Stimulated activated CD4-positive, alpha-beta T cell treated with anti-CD3 and anti-CD28 coated beads, Interleukin-15, amount 100 ng/mL, for 24 hours (primary cell): ENCODE data around the gene GAS2L2.
A peak's percentile ranks its signal among the peaks of the same experiment; 100 is the strongest.
"Not testable (repeated sequence)": the region's sequence is repeated elsewhere in the genome, so short reads cannot be mapped to it uniquely, and the experiment has no call there.

Experiments
- DNase-seq: peaks from one replicate; pipeline ENCODE4 v3.0.0-alpha.2; 2020

The GAS2L2 gene

DNA sequence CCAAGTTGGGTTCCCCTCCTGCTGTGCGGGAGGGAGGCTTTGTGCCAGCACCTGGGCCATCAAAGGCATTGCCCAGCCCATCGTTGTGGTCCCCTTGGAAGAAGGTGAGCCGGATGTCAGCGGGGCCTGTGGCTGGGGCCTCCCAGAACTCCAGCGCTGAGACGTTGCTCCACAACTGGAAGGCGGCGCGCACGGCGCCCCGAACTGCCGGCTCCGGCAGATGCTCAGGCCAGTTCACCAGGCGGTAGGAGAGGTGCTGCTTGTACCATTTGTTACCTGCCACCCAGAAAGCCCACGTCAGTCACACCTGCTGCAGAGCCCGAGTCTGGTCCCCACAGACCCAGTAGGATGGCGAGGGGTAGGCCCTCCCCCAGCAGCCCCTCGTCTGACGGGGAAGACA, 20.1 kb upstream of the GAS2L2 start:
- DNase-seq: no peak

DNA sequence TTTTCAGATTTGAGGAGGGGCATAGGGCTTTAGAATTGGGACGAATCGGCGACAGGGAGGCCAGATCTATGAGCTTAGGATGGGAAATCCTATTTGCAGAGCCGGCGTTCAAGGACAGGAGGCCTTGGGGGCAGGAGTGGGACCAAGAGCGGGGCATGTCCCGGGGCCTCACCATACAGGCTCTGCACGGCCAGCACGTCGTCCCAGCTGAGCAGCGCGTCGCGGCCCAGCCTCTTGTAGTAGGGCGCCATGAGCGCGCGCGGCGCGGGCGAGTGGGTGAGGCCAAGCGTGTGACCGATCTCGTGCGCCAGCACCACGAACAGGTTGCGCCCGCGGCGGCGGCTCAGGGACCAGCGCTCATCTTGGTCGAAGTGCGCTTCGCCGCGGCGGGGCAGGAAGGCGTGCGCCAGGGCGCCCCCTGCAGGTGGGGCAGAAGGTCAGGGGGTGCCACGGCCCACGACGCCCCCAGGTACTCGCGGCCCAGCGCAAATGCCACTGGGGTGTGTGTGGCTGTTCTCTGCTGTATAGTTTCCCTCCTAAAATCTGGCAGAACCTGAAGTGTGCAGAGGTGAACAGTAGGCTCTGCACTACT, 17.0 kb upstream of the GAS2L2 start:
- no peak for DNase-seq

DNA sequence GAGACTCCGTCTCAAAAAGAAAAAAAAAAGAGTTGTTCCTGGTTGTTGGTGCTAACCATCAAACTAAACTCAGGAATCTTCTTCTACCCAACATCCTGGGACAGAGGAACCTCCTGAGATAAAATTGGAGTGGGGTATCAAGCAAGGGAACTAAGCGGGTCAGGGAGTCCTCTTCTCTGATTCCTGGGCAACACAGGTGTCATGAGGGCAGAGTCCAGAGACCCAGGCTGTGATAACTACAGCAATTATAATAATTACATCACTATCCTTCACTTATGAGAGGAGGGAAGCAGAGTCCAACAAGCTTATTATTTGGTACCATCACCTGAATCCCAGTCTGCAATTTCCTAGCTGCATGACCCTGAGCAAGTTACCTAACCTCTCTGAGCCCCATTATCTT, 15.8 kb upstream of the GAS2L2 start:
- DNase-seq: no peak

DNA sequence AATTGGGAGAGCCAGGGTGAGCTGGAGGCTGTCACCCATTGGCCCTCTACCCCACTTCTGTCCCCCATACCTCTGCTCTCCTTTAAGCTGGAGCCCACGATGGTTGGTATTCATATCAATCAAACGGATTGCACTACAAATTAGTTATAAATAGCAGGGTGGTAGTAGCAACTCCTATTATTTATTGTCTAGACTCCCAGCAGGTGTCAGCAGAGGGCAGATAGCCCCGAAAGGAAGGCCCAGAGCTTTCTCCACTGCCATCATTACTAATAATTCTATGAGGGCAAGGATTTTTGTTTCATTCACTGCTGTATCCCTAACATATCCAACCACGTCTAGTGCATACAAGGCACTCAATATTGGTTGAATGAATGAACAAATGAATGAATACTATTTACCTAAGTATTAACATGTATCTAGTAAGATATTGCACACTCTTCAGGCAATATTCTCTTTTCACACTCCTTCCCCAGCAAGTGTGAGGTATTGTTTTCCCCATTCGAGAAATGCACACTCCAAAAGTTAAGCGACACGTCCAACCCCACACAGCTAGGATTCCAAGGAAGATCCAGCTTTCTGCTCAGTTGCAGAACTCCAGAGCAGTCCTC, 14.0 kb upstream of the GAS2L2 start:
- DNase-seq: peak; percentile 43

DNA sequence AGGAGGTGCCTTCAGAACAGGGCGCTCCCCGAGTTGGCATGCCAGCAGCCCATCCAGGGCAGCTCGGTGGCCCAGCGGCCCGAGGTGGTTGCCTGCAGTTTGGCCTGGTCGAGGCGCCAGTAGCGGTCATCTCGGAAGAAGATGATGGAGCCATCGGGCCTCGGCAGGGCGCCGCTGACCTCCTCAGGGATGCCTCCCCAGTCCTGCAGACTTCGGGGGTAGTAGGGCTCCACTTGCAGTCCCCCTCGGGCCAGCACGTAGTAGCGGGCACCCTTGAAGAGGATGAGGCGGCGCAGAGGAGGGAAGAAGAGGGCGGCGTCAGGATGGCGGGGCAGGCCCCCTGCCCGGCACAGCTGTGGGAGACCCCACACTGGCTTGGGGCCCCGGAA, 13.4 kb upstream of the GAS2L2 start:
- no peak for DNase-seq

DNA sequence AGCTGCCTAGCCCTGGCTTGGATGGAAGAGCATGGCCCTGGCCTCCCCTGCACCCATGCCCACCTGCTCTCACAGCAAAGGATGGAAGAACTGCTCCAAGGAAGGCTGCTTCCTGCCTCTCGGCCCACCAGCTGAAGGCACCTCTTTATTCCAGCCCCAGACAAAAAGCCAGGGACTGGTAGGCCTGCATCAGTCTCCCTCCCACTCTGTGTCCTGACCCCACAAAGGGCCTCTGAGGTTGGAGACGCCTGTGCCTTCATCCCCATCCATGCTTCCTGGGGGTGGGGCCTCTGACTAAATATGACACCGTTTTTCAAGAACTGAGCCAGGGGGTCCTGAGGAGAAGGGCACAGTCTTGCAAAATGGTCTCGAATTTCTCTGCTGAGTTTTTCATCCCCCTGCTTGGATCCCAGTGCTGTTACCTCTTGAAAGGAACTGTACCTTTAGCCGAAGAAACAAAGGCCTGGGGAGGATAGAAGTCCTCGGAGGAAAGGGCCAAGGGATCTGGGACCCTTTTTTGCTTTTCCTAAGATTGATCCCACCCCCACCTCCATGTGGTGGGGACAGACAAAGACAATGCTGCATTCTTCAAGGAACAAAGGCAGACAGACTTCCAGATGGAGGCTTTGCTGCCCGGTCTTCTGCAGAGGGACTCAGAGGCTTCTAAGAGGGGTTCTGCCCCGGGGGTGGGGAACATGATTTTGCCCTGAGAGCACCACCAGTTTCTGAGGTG, 12.9 kb upstream of the GAS2L2 start:
- DNase-seq: no peak

DNA sequence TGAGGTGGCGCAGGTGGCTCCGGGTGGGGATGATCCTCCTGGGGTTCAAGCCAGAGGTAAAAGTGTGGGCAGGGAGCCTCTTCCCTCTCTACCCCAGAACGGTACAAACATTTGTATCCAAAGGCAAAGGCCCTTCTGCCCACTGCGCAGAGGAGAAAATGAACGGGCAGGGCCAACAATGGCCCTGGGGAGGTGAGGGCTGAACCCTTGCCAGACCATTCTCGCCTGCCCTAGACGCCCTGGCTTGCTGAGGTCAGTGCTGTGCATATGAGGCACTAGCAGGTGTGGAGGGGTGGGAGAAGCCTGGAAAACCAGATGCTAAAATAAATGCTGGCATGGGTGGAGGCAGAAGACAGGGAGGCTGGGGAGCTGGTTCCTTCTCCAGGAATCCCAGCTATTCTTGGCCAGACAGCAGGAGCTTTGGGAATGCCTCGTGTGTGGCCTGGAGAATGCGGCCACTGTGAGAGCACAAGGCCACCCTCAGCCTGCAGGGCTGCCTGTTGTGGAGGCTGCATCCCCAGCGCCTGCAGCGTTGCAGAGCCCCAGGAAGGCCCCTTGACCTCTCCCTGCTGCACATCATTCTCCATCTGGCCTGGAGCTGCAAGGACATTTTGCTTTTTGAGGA, 12.2 kb upstream of the GAS2L2 start:
- DNase-seq: no peak

DNA sequence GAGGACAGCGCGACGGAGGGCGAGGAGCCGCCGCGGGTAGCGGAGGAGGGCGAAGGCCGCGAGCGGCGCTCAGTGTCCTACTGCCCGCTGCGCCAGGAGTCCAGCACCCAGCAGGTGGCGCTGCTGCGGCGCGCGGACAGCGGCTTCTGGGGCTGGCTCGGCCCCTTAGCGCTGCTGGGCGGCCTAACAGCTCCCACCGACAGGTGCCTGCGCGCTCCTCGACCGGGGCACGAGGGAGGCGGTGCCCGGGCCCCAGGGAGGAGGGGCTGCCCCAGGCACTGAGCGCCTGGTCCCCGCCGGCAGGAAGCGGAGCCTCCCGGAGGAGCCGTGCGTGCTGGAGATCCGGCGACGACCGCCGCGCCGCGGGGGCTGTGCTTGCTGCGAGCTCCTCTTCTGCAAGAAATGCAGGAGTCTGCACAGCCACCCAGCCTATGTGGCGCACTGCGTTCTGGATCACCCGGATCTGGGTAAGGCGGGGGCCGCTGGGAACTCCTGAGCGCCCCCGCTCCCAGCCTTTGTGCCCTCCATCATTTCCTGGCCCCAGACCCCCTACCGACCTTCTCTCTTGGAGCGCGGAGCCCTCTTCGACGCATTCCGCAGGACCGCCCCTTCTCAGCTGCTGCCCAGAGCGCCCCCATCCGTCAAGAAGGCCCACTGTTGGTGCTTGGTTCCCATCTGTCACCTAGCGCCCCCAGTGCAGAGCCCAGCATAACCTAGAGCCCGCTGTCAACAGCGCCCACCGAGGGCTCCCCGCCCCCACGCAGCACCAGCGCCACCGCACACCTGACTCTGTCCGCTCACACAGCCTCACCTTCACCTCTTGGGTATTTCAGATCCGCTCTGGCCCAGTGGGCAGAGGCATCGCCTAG, 11.3 kb upstream of the GAS2L2 start:
- DNase-seq: peak; percentile 93

DNA sequence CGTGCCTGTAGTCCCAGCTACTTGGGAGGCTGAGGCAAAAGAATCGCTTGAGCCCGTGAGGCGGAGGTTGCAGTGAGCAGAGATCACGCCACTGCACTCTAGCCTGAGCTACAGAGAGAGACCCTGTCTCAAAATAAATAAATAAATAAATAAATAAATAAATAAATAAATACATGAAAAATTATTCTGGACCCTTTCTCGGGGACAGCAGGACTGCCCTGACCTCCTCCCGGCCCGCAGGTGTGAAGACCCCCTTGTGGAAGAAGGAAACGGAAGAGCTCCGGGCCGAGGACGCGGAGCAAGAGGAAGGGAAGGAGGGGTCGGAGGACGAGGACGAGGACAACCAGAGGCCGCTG, 10.7 kb upstream of the GAS2L2 start:
- DNase-seq: no peak

DNA sequence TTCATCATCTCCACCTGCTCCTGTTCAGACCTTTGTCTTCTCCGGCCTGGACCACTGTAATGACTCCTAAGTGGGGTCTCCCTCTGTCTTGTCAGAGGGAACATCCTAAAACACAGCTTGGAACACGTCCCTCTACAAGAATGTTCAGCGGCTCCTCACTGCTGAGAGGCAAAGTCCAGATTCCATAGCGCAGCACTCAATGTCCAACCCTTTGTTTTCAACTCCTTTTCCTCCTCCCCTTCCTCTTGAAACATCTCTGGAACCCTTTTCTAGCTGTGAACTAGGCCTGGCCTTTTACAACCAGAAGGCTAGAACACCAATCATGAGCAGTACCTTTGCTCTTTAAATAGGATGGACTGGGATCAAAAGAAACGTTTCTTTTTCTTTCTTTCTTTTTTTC, 8.6 kb upstream of the GAS2L2 start:
- DNase-seq: no peak

DNA sequence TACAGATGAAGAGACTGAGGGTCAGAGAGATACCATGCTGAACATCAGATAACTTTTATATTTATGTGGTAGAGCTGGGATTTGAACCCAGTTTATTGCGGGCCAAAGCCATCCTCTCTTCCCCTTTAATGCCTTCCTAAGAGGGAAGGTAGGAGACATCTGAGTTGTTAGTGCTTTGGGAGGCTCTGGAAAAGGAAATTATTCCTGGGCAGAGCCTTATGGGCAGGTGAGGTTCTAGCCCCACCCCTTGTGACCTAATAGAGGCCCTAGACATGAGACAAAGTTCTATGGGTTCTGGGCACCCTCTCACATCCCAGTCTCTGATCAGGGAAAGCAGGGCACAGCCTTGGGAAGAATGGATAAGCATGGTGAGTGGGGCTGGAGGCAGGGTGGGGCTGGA, 7.5 kb upstream of the GAS2L2 start, which contains the start of gene C17orf50:
TSS of gene C17orf50 (plus strand) at position 301 of the 400 bp plus-strand sequence. CDS start at position 356, 55 bp downstream.
- no peak for DNase-seq

DNA sequence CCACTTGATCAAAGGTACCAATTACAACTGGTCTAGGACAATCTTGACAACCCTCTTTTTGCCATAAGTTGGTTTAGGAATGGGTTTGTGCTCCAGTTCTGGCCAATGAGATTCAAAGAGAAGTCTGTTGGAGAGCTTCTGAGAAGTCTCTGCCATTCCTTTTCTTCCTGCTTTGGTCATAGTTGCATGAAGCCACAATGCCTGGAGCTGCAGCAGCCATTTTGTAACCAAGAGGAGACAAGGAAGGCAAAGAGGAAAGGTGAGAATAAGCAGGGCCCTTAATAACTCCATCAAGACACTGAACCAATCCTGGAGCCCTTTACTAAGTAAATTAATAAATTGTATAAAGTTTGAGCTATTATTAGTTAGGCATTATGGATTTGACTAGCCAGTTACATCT, 4.2 kb upstream of the GAS2L2 start:
- no peak for DNase-seq

DNA sequence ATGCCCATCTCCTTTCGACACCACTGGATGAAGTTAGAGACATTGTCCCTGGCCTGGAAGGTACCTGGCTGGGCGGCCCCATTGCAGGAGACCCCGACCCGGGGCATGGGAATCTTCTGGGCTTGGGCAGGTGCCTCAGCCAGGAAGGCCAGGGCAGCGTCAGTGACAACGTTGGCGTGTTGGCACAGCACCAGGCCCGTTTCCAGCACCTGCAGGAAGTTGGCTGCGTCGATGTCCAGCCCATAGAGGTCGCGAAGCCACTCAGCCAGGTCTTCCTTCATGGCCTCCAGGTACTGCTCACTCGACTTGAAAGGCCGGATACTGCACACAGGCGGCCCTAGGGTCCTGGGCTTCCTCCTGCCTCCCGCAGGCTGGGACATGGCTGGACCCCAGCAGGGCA, 568 bp downstream of the GAS2L2 start:
- no peak for DNase-seq

DNA sequence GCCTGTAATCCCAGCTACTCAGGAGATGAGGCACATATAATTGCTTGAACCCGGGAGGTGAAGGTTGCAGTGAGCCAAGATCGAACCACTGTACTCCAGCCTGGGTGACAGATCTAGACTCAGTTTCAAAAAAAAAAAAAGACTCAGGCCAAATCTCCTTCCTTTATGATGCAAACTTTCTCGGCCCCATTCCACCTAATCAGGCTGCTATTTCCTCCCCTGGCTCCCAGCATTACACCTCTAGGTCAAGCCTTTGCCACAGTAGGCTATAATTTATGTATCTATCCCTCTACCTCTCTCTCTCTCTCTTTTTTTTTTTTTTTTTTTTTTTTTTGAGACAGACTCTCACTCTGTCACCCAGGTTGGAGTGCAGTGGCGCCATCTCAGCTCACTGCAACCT, 1.5 kb downstream of the GAS2L2 start:
- not testable (repeated sequence) for DNase-seq

DNA sequence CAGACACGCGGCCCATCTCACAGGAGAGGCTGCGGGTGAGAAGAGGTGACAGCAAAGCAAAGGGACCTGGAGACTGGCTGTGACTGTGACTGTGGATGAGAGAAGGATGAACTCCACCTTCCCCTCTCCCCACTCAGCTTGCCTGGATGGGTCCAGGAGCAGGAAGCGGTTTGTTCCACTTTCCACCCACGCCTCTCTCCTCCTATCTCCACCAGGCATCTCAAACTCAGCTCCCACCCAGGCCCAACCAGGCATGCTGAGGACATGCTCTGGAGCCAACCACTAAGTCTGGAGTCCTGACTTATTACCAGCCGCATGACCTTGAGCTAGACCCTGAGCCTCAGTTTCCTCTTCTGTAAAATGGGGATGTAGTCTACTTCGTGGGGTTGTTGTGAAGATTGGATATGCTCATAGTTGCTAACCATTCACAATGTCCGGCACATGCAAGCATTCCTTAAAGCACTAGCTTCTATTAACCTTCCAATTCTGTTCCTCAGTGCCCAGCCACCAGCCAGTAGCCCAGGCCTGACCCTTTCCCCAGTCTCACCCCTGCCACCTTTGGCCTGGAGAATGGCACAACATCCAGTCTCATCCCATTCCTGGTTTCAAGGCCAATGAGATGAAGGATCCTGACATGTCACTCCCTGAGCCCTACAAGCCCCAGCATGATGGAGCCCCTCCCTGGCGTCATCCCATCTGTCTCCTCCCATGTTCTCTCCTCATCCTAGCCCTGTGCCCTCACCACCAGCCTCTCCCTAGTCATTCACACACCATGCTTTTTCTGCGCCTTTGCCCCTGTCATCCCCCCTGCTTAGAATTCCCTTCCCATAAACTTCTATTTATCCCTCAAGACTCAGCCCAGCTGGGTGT, 2.3 kb downstream of the GAS2L2 start:
- DNase-seq: no peak

DNA sequence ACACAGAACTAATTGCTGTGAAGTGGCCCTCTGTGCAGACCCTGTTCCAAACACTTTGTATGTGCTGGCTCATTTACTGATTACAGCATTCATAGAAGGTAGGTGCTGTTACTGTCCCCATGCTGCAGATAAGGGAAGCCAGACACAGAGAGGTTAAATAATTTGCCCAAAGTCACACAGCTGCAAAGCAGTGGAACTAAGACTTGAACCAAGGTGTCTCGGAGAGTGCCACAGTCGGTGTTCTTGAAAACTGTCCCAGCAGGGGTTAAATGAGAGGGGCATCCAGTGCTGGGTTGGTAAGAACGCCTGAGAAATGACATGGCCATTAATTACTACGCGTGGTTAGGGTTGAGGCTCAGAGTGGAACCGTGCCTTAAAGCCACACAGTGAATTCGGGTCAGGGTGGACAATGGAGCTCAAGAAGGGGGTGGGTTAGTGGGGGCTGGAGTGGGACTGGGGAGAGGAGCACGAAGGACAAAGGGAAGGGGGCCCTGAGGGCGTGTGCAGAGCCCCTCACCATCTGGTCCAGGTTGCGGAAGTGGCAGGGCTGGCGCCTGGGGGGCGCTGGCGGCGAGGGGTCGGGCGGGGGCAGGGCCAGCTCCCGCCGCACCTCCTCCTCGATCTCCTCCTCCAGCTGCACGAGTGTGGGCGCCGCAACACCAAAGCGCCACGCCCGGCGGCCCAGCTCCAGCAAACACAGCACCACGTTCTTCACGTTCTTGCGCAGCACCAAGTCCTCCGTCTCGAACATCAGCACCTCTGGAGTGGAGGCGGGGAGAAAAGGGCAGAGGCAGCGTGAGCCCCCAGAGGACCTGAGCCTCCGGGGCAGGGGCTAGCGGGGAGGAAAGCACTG, 3.3 kb downstream of the GAS2L2 start:
- DNase-seq: peak; percentile 30

DNA sequence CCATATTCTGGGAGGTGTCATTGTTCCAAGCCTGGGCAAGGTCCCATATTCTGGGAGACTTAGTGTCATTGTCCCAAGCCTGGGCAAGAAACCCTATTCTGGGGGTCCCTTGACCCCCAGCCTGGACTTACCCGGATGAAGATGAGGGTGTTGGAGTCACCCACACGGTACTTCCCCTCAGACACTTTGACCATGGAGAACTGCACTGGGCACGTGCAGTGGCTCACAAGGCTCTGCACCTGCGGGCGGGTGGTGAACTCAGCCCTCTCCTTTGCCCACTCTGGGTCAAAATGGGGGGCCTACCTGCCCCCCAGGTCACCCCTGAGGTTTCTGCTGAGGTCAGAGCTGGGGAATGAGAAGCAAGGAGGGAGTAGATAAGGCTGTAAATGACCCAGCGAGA, 4.1 kb downstream of the GAS2L2 start:
- no peak for DNase-seq

DNA sequence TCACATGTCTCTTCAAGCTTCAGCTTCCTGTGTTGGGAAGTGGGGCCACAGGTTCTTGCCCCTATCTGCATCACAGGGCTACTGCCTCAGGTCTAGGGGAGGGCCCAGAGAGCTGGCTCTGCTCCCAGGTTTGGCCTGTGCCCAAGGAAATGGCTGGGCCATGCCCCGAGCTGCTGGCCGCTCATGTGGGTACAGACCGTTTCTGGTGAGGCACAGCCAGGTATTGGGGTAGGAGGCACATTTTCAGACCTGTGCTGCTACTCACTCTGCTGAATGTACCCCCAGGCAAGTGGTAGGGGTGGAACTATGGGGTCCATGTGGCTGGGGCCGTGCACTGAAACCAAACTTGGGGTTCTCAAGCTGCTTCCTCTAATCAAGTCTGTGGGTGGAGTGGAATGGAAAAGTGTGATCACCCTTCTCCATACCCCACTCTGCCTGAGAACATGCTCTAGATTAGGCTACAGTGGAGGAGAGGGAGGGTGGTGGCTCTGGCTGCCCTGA, 4.6 kb downstream of the GAS2L2 start:
- DNase-seq: peak; percentile 24

DNA sequence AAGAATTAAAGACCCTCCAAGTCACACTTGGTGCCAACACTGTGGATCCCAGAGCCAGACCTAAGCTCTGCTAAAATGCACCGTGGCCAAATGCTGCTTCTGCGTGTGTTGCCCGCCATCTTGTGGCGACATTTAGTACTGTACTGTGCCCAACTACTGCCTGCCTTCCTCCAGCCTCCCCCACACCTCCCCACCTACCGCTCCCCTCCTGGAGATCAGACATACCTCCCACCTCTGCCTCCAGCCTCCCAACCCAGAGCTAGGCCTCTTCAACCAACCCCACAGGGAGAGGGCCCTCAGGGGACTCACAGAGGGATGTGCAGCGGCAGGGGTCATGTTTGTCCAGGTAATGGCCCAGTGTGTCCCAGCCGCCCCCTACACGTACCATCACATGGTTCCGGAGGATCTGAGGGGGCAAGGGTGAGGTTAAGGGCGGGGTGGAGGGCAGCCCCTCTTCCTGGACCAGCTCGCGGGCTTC, 5.5 kb downstream of the GAS2L2 start:
- peak; percentile 87 for DNase-seq

DNA sequence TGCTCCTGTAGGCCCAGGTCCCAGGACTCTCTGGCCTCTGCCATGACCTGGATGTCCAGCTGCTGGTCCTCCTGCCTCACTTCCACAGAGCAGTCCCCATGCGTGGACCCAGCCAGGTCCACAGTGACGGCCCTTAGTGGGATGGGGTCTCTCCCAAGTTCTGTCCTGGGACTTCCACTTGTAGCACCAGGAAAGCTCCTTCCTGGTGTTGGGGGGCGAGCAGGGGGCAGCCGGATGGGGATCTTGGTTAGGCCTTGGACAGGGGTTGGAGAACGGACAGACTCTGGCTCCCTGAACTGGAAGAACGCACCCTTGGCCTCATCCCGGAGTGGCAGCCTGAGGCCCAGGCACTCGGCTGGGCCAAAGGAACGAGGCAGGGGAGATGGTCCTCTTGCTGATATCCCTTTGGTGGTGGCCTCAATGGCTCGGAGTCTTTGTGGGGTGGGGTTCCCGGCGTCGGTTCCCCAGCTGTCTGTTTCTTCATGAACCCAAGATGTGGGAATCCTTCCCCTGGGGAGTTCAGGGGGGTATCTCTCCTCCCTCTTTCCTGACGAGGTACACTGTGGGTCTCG, 7.2 kb downstream of the GAS2L2 start:
- no peak for DNase-seq
